ENCODE measurements around the gene FCHSD2. TPM values are rescaled to one million over a fixed set of nuclear protein-coding genes. Genes with fewer than 3 reads are reported as not detected.

FCHSD2 gene
- total and polyA plus RNA-seq, 8 donors = 5.5 to 22.5 (median 10.4) TPM

GRCh38 chr11:73177778-73178539 is 35.8 kb upstream of the FCHSD2 start:
- Histone ChIP-seq H3K36me3 (no peaks in the 10 kb centered on the region), H3K27ac (peak overlapping the region in 2 of 4 donors; percentile 36 to 52), H3K27me3 (no peaks in the 10 kb centered on the region), H3K9me3 (no peaks in the 10 kb centered on the region), H3K4me3 (no peak overlapping the region), H3K4me1 (peaks cover 0 to 23% (median 0%) of the 10 kb centered on the region in 3 donors)
- DNase-seq = peak; percentile 74 to 90 (median 82)
- ATAC-seq = peak; percentile 73 to 94 (median 90)
- no peak for FAIRE-seq
- intact Hi-C loops (cut with DNase I) = loop anchor here (2.0 to 10.0 kb wide), 5 partner anchors 251 to 353 kb away; no protein-coding TSS in a partner anchor
- 35 to 43% methylated on average over 15 of the region's 15 CpGs for WGBS, 2 donors
- TF ChIP-seq CTCF (IDR thresholded peaks at IDR 0.05) = peak; percentile 44 to 69 (median 55)

- intact Hi-C loops (cut with DNase I) = loop anchor here (5.0 to 10.0 kb wide), 4 partner anchors 250 to 353 kb away; no protein-coding TSS in a partner anchor
- no peaks in the 10 kb centered on the region for H3K36me3 ChIP-seq
- FAIRE-seq (no peak), ATAC-seq (peak; percentile 25 to 76 (median 66)), DNase-seq (peak in 5 of 6 donors; percentile 40 to 72 (median 43))
- peaks cover 0 to 20% (median 0%) of the 10 kb centered on the region in 3 donors for H3K4me1 ChIP-seq
- H3K27me3 ChIP-seq = no peaks in the 10 kb centered on the region
- peak overlapping the region in 3 of 4 donors; percentile 18 to 52 (median 36) for H3K27ac ChIP-seq
- no peak for TF ChIP-seq CTCF (IDR thresholded peaks at IDR 0.05)
- H3K9me3 ChIP-seq = no peaks in the 10 kb centered on the region
- no peak overlapping the region for H3K4me3 ChIP-seq
- 14 to 18% methylated on average over 3 of the region's 3 CpGs for WGBS, 2 donors
Observed at GRCh38 chr11:73177380-73177777, 35.3 kb upstream of the FCHSD2 start.

- Histone ChIP-seq H3K9me3 (no peaks in the 10 kb centered on the region), H3K27me3 (no peaks in the 10 kb centered on the region), H3K4me3 (no peak overlapping the region), H3K27ac (peak overlapping the region in 2 of 4 donors; percentile 18 to 52), H3K4me1 (peaks cover 0 to 20% (median 0%) of the 10 kb centered on the region in 3 donors), H3K36me3 (no peaks in the 10 kb centered on the region)
- intact Hi-C loops (cut with DNase I) = loop anchor here (5.0 to 10.0 kb wide), 4 partner anchors 250 to 352 kb away; no protein-coding TSS in a partner anchor
- FAIRE-seq (no peak), ATAC-seq (no peak), DNase-seq (no peak)
- TF ChIP-seq CTCF (IDR thresholded peaks at IDR 0.05) = no peak
- WGBS, 2 donors = 85 to 100% methylated on average over 1 of the region's 1 CpG
Observed at GRCh38 chr11:73176874-73177155, 34.7 kb upstream of the FCHSD2 start.

GRCh38 chr11:73176145-73176873 is 34.2 kb upstream of the FCHSD2 start:
- Histone ChIP-seq H3K9me3 (no peaks in the 10 kb centered on the region), H3K4me3 (no peak overlapping the region), H3K27ac (peak overlapping the region; percentile 6 to 53 (median 32)), H3K4me1 (peaks cover 0 to 20% (median 0%) of the 10 kb centered on the region in 3 donors), H3K36me3 (no peaks in the 10 kb centered on the region), H3K27me3 (no peaks in the 10 kb centered on the region)
- intact Hi-C loops (cut with DNase I) = loop anchor here (5.0 to 10.0 kb wide), 4 partner anchors 249 to 352 kb away; no protein-coding TSS in a partner anchor
- no peak for FAIRE-seq
- WGBS, 2 donors = 86 to 96% methylated on average over 5 of the region's 5 CpGs
- peak in 1 of 4 donors; percentile 23 for ATAC-seq
- DNase-seq = no peak
- no peak for TF ChIP-seq CTCF (IDR thresholded peaks at IDR 0.05)
